Erythroblast (primary cell): ENCODE data around the gene FHOD1.

Source experiments
- GATA1 ChIP-seq: IDR thresholded peaks from 2 replicates; pipeline ENCODE4 v1.6.1; 2011; ENCODE audit warnings: low read depth, mild to moderate bottlenecking, control low read depth, low read length, moderate library complexity
- POLR2A ChIP-seq: IDR thresholded peaks from 2 replicates; pipeline ENCODE4 v1.6.1; 2011; ENCODE audit warnings: mild to moderate bottlenecking, low read length

DNA sequence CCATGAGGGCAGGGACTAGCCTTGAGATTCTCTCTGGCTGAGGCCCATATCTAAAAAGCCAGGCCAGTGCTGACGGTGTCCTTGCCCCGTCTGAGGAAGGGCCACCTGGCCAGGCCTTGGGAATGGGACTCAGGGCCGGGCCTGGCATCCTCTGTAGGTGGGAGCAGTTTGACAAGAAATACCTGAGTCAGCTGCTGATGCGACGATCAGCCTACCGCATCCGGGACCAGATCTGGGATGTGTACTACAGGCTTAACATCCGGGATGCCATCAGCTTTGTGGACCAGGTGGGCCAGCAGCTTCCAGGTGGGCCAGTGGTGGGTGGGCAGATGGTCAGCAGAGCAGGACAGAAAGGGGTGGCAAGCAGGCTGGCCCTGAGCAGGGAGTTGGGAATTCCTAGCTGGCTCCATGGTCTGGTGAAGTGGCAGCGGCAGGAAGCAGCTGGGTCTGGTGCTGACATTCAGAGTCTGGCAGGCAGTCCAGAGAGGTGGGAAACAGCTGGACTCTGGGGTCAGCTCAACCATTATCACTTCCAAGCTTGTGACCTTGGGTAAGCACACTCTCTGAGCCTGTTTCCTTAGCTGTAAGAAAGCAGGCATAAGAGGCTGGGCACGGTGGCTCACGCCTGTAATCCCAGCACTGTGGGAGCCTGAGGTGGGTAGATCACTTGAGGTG lies 11.0 kb upstream of the FHOD1 start:
- TF ChIP-seq POLR2A (no peak), GATA1 (no peak)
